Loucy (cell line): ENCODE measurements around the gene PODNL1.

ENCODE experiments used
- H2AFZ ChIP-seq: fragments of 200-600 bp; sonication (generic); 2 replicates; pipeline ENCODE4 v1.6.0; 2016; ENCODE audit warnings: antibody characterized with exemption, mild to moderate bottlenecking, low read length, moderate library complexity
- H3F3A ChIP-seq: fragments of 200-600 bp; 2 replicates; pipeline ENCODE4 v1.6.0; 2016; ENCODE audit warnings: antibody characterized with exemption, low read depth, mild to moderate bottlenecking
- H3K27me3 ChIP-seq: fragments of 200-600 bp; sonication (generic); 2 replicates; pipeline ENCODE4 v1.6.1; 2014; ENCODE audit warnings: low read length, mild to moderate bottlenecking; ENCODE audit not compliant: insufficient read depth, poor library complexity, severe bottlenecking
- H3K36me3 ChIP-seq: fragments of 200-600 bp; sonication (generic); 2 replicates; pipeline ENCODE4 v1.6.1; 2016; ENCODE audit warnings: low read length; ENCODE audit not compliant: insufficient read depth
- H3K4me1 ChIP-seq: fragments of 200-600 bp; sonication (generic); 2 replicates; pipeline ENCODE4 v1.5.1; 2014; ENCODE audit warnings: low read length, mild to moderate bottlenecking; ENCODE audit not compliant: insufficient read depth, poor library complexity, severe bottlenecking
- H3K4me2 ChIP-seq: fragments of 200-600 bp; sonication (generic); 2 replicates; pipeline ENCODE4 v1.6.0; 2014; ENCODE audit warnings: antibody characterized with exemption, low read length, low read depth, mild to moderate bottlenecking; ENCODE audit not compliant: poor library complexity, severe bottlenecking
- H3K4me3 ChIP-seq: fragments of 200-600 bp; sonication (generic); 2 replicates; pipeline ENCODE4 v1.5.1; 2014; ENCODE audit warnings: low read length, mild to moderate bottlenecking, mixed read lengths; ENCODE audit not compliant: poor library complexity, severe bottlenecking
- H3K79me2 ChIP-seq: fragments of 200-600 bp; sonication (generic); 2 replicates; pipeline ENCODE4 v1.6.1; 2014; ENCODE audit warnings: low read length; ENCODE audit not compliant: insufficient read depth
- H3K9ac ChIP-seq: fragments of 200-600 bp; sonication (generic); 2 replicates; pipeline ENCODE4 v1.6.0; 2014; ENCODE audit warnings: mild to moderate bottlenecking, low read depth, low read length, moderate library complexity; ENCODE audit not compliant: poor library complexity, severe bottlenecking
- H3K9me2 ChIP-seq: fragments of 200-600 bp; sonication (generic); replicated peaks from 2 replicates; pipeline ENCODE4 v1.6.1; 2016; ENCODE audit warnings: low read depth, low read length, mixed read lengths
- H3K9me3 ChIP-seq: fragments of 200-600 bp; sonication (generic); 2 replicates; pipeline ENCODE4 v1.6.1; 2014; ENCODE audit warnings: mild to moderate bottlenecking, antibody characterized with exemption, low read length, low read depth; ENCODE audit not compliant: insufficient read depth
- H4K20me1 ChIP-seq: fragments of 200-600 bp; sonication (generic); 2 replicates; pipeline ENCODE4 v1.6.0; 2014; ENCODE audit warnings: antibody characterized with exemption, low read length, mild to moderate bottlenecking; ENCODE audit not compliant: insufficient read depth, poor library complexity, severe bottlenecking
- CTCF ChIP-seq: fragments of 200-600 bp; sonication (generic); conservative IDR thresholded peaks from 2 replicates; pipeline ENCODE4 v1.5.1; 2014; ENCODE audit warnings: mild to moderate bottlenecking, antibody characterized with exemption, low read length
- EZH2phosphoT487 ChIP-seq: fragments of 200-600 bp; IDR thresholded peaks from 2 replicates; pipeline ENCODE4 v1.6.1; 2018; ENCODE audit warnings: antibody characterized with exemption, mild to moderate bottlenecking, moderate library complexity, borderline replicate concordance

The PODNL1 gene

GRCh38 chr19:13894552-13894951 lies 43.7 kb downstream of the PODNL1 start:
- Histone ChIP-seq H3F3A (no peaks in the 10 kb centered on the region), H3K79me2 (peaks cover 21% of the 10 kb centered on the region), H3K27me3 (no peaks in the 10 kb centered on the region), H4K20me1 (no peaks in the 10 kb centered on the region), H3K36me3 (peaks cover 22% of the 10 kb centered on the region; the same call in 1 of the 2 replicates), H3K4me2 (no peak overlapping the region), H3K4me1 (peaks cover 7% of the 10 kb centered on the region), H3K4me3 (no peak overlapping the region), H3K9ac (no peak overlapping the region), H2AFZ (no peak overlapping the region), H3K9me2 (no peaks in the 10 kb centered on the region), H3K9me3 (no peaks in the 10 kb centered on the region)
- TF ChIP-seq EZH2phosphoT487, result no peak
- no peak for TF ChIP-seq CTCF

DNA sequence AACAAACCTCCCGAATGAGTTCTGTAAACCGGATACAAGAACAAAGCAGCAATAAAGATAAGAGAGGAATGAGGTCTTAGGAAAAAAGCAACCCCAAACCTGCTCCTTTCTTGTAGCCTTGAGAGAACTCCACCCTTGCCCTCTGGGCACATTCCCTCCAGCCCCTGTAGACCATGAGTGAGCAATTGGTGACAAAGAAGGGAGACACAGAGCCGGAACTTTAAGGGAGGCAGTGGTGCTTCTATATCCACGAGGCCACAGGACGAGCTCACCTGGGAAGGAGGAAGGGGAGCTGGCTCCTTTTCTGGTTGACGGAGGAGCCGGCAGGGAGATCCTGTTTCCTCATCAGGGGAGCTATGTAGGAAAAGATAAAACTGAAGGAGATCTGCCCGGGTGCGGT lies 45.3 kb downstream of the PODNL1 start:
- Histone ChIP-seq H3K4me1 (no peaks in the 10 kb centered on the region), H3K27me3 (no peaks in the 10 kb centered on the region), H3K4me3 (no peak overlapping the region), H3K4me2 (no peak overlapping the region), H4K20me1 (no peaks in the 10 kb centered on the region), H3F3A (no peaks in the 10 kb centered on the region), H3K9ac (no peak overlapping the region), H3K9me2 (no peaks in the 10 kb centered on the region), H2AFZ (no peak overlapping the region), H3K36me3 (peaks cover 28% of the 10 kb centered on the region; the same call in 1 of the 2 replicates), H3K79me2 (peaks cover 8% of the 10 kb centered on the region), H3K9me3 (no peaks in the 10 kb centered on the region)
- no peak for TF ChIP-seq CTCF
- TF ChIP-seq EZH2phosphoT487, result no peak

GRCh38 chr19:13890136-13890535 lies 48.1 kb downstream of the PODNL1 start:
- no peak overlapping the region for H2AFZ ChIP-seq
- no peaks in the 10 kb centered on the region for H3K27me3 ChIP-seq
- no peaks in the 10 kb centered on the region for H3F3A ChIP-seq
- H3K36me3 ChIP-seq, result peaks cover 28% of the 10 kb centered on the region; the same call in 1 of the 2 replicates
- no peak overlapping the region for H3K4me3 ChIP-seq
- TF ChIP-seq EZH2phosphoT487, result no peak
- TF ChIP-seq CTCF, result no peak
- no peak overlapping the region for H3K4me2 ChIP-seq
- H4K20me1 ChIP-seq, result no peaks in the 10 kb centered on the region
- no peaks in the 10 kb centered on the region for H3K9me3 ChIP-seq
- no peak overlapping the region for H3K9ac ChIP-seq
- H3K4me1 ChIP-seq, result no peaks in the 10 kb centered on the region
- H3K79me2 ChIP-seq, result no peaks in the 10 kb centered on the region
- H3K9me2 ChIP-seq, result no peaks in the 10 kb centered on the region
